Mesendoderm (in vitro differentiated cells): ENCODE results near the gene FEZF1.

Experiments
- DNase-seq: peaks from one replicate; pipeline ENCODE4 v3.0.0; 2013
- H2AK5ac ChIP-seq: 2 replicates; pipeline ENCODE4 v1.6.1; 2013; ENCODE audit warnings: low read length, inconsistent platforms
- H2BK120ac ChIP-seq: 2 replicates; pipeline ENCODE4 v1.6.1; 2013; ENCODE audit warnings: low read depth, mild to moderate bottlenecking, low read length, moderate library complexity, mixed read lengths
- H2BK15ac ChIP-seq: replicated peaks from 2 replicates; pipeline ENCODE4 v1.6.1; 2013; ENCODE audit warnings: low read depth, mild to moderate bottlenecking, moderate library complexity
- H2BK5ac ChIP-seq: 2 replicates; pipeline ENCODE4 v1.6.1; 2013; ENCODE audit warnings: low read length, inconsistent platforms
- H3K18ac ChIP-seq: 2 replicates; pipeline ENCODE4 v1.6.1; 2013; ENCODE audit warnings: mild to moderate bottlenecking, low read length, mixed read lengths
- H3K23ac ChIP-seq: one replicate; pipeline ENCODE4 v1.6.1; 2013; ENCODE audit warnings: low read length
- H3K27ac ChIP-seq: 2 replicates; pipeline ENCODE4 v1.5.1; 2013; ENCODE audit warnings: low read depth, mild to moderate bottlenecking, inconsistent platforms, low read length, moderate library complexity
- H3K27me3 ChIP-seq: 2 replicates; pipeline ENCODE4 v1.6.1; 2013; ENCODE audit warnings: low read length, control low read depth, mild to moderate bottlenecking, inconsistent platforms; ENCODE audit not compliant: insufficient read depth, poor library complexity
- H3K36me3 ChIP-seq: 2 replicates; pipeline ENCODE4 v1.6.1; 2013; ENCODE audit warnings: low read length, inconsistent platforms; ENCODE audit not compliant: control insufficient read depth, insufficient read depth
- H3K4ac ChIP-seq: one replicate; pipeline ENCODE4 v1.6.1; 2013; ENCODE audit warnings: low read depth, mild to moderate bottlenecking, low read length, moderate library complexity
- H3K4me1 ChIP-seq: 2 replicates; pipeline ENCODE4 v1.6.1; 2013; ENCODE audit warnings: low read depth, low read length, inconsistent platforms; ENCODE audit not compliant: control insufficient read depth
- H3K4me2 ChIP-seq: 2 replicates; pipeline ENCODE4 v1.6.1; 2013; ENCODE audit warnings: low read length
- H3K4me3 ChIP-seq: 2 replicates; pipeline ENCODE4 v1.5.1; 2013; ENCODE audit warnings: mild to moderate bottlenecking, low read length
- H3K56ac ChIP-seq: one replicate; pipeline ENCODE4 v1.6.1; 2013; ENCODE audit warnings: low read length
- H3K79me1 ChIP-seq: 2 replicates; pipeline ENCODE4 v1.6.1; 2013; ENCODE audit warnings: low read length, inconsistent platforms
- H3K79me2 ChIP-seq: 2 replicates; pipeline ENCODE4 v1.6.1; 2013; ENCODE audit warnings: mild to moderate bottlenecking, low read length; ENCODE audit not compliant: control insufficient read depth, insufficient read depth
- H3K9ac ChIP-seq: 2 replicates; pipeline ENCODE4 v1.6.1; 2013; ENCODE audit warnings: low read length, inconsistent platforms
- H4K5ac ChIP-seq: one replicate; pipeline ENCODE4 v1.6.1; 2013; ENCODE audit warnings: low read length
- H4K8ac ChIP-seq: one replicate; pipeline ENCODE4 v1.6.1; 2013; ENCODE audit warnings: low read depth, mild to moderate bottlenecking, control low read depth, low read length, moderate library complexity
- WGBS: extraction: QIAGEN DNeasy Blood & Tissue Kit; methylation state at CpG from one replicate; pipeline ENCODE4 v1.1.7; 2013; ENCODE audit warnings: low lambda C conversion rate, missing lambda C conversion rate; ENCODE audit not compliant: insufficient coverage; ENCODE audit errors: extremely low coverage; 5-methylcytosine and 5-hydroxymethylcytosine counted together

The FEZF1 gene

DNA sequence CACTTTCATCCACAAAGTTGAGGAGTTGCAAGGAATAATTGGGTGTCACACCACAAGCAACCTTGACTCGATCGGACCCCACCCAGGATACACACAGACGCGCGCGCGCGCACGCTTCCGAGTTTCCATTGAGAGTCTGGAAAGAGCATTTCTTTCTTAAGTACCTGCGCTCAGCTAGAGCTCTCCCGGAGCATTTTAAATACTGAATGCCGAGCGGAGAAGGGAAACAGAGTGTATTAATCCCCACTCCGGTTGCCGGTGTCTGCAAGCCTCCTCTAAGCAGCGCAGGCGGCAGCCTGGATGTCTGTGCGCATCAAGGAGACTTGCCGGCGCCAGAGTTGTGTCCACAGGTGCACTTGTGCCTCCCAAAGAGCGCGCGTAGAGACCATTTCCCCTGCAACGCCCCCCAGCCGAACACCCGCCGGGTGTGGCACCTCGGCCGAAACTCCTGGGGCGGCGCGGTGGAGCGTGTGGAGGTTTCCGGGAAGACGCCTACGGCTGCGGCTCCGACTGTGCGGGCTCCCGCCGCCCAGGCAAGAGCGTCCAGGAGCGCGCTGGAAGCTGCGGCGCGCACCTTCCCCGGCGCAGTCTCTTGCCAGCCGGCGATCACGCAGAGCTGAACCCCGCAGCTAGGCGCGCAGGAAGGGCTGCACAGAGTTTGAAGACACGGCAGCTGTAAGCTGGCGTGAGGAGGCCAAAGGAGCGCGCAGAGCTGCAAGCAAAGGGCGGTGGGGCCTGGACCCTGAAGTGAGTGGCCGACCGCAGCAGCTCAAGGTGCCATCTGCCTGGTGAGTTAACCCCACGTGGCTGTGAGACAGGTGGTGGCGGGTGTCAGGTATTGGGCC lies 1.1 kb upstream of the FEZF1 start:
- Histone ChIP-seq H2BK15ac (no peak overlapping the region), H3K4me1 (peaks cover 7% of the 10 kb centered on the region), H3K56ac (peak overlapping the region; percentile 77), H4K5ac (no peak overlapping the region), H3K79me1 (no peaks in the 10 kb centered on the region), H2AK5ac (no peak overlapping the region), H3K9ac (peak overlapping the region; percentile 59), H3K79me2 (no peaks in the 10 kb centered on the region), H3K27ac (no peak overlapping the region), H3K4ac (no peak overlapping the region), H3K23ac (no peak overlapping the region), H2BK120ac (no peak overlapping the region), H3K18ac (no peak overlapping the region), H2BK5ac (no peak overlapping the region), H3K4me3 (peak overlapping the region; percentile 32), H3K36me3 (no peaks in the 10 kb centered on the region), H3K27me3 (peaks cover 34% of the 10 kb centered on the region), H4K8ac (no peak overlapping the region), H3K4me2 (peak overlapping the region; percentile 98)
- peak; percentile 70 for DNase-seq
- WGBS, result no CpG with 5 or more reads among the region's 65 CpGs

DNA sequence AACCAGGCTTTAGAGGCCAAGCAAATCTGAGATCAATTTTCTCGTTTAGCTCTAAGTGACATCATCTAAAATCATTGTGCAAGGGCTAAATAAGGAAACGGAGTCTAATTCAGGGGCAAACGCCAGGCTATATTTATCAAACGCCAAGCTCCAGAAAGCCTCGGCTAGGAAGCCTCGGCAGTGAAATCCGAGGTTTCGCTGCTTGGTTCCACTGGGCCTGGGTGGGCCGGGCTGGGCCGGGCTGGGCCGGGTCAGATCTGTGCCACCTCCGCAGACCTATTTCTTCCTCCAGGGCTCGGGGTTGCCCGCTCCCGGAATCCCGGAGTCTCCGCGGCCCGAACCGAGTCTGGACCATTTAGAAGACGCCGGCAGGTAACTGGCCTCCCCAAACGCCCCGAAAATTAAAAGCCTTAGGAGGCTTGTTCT lies 459 bp upstream of the FEZF1 start:
- Histone ChIP-seq H2AK5ac (no peak overlapping the region), H3K4me3 (no peak overlapping the region), H3K4me2 (peak overlapping the region; percentile 98), H3K18ac (no peak overlapping the region), H3K9ac (no peak overlapping the region), H4K5ac (no peak overlapping the region), H3K4me1 (peaks cover 7% of the 10 kb centered on the region), H2BK5ac (no peak overlapping the region), H3K27ac (no peak overlapping the region), H3K27me3 (peaks cover 40% of the 10 kb centered on the region), H3K23ac (no peak overlapping the region), H3K4ac (no peak overlapping the region), H3K79me1 (no peaks in the 10 kb centered on the region), H4K8ac (no peak overlapping the region), H2BK120ac (no peak overlapping the region), H3K79me2 (no peaks in the 10 kb centered on the region), H3K36me3 (no peaks in the 10 kb centered on the region), H3K56ac (no peak overlapping the region), H2BK15ac (no peak overlapping the region)
- WGBS, result no CpG with 5 or more reads among the region's 24 CpGs
- no peak for DNase-seq

- Histone ChIP-seq H3K36me3 (no peaks in the 10 kb centered on the region), H3K79me1 (no peaks in the 10 kb centered on the region), H2BK120ac (no peak overlapping the region), H3K9ac (peak overlapping the region; percentile 30), H3K56ac (peak overlapping the region; percentile 59), H4K5ac (no peak overlapping the region), H3K23ac (peak overlapping the region; percentile 1), H3K27me3 (peaks cover 47% of the 10 kb centered on the region), H3K4ac (no peak overlapping the region), H3K4me1 (peaks cover 2% of the 10 kb centered on the region), H2AK5ac (no peak overlapping the region), H2BK15ac (no peak overlapping the region), H4K8ac (no peak overlapping the region), H2BK5ac (no peak overlapping the region), H3K4me2 (peak overlapping the region; percentile 43), H3K18ac (no peak overlapping the region), H3K79me2 (no peaks in the 10 kb centered on the region), H3K4me3 (peak overlapping the region; percentile 5), H3K27ac (no peak overlapping the region)
- WGBS, result no CpG with 5 or more reads among the region's 48 CpGs
- DNase-seq, result peak; percentile 52
Measured at GRCh38 chr7:122303531-122304318, 825 bp downstream of the FEZF1 start.

- no peak overlapping the region for H3K9ac ChIP-seq
- no peak overlapping the region for H3K4me3 ChIP-seq
- no peak overlapping the region for H3K4ac ChIP-seq
- no peaks in the 10 kb centered on the region for H3K79me1 ChIP-seq
- no peak overlapping the region for H4K8ac ChIP-seq
- no peak overlapping the region for H3K18ac ChIP-seq
- H3K4me2 ChIP-seq, result no peak overlapping the region
- H4K5ac ChIP-seq, result no peak overlapping the region
- no peak overlapping the region for H2BK5ac ChIP-seq
- DNase-seq, result no peak
- H3K56ac ChIP-seq, result no peak overlapping the region
- no peaks in the 10 kb centered on the region for H3K4me1 ChIP-seq
- WGBS, result no CpG with 5 or more reads among the region's 16 CpGs
- no peak overlapping the region for H2BK120ac ChIP-seq
- H3K27ac ChIP-seq, result no peak overlapping the region
- H2BK15ac ChIP-seq, result no peak overlapping the region
- H3K36me3 ChIP-seq, result no peaks in the 10 kb centered on the region
- H2AK5ac ChIP-seq, result no peak overlapping the region
- no peak overlapping the region for H3K23ac ChIP-seq
- H3K79me2 ChIP-seq, result no peaks in the 10 kb centered on the region
- peaks cover 50% of the 10 kb centered on the region for H3K27me3 ChIP-seq
Measured at GRCh38 chr7:122302761-122303530, 1.6 kb downstream of the FEZF1 start.

- Histone ChIP-seq H4K8ac (no peak overlapping the region), H2BK15ac (no peak overlapping the region), H3K4me1 (no peaks in the 10 kb centered on the region), H3K18ac (no peak overlapping the region), H2BK5ac (no peak overlapping the region), H2BK120ac (no peak overlapping the region), H3K9ac (no peak overlapping the region), H3K79me1 (no peaks in the 10 kb centered on the region), H4K5ac (no peak overlapping the region), H3K23ac (no peak overlapping the region), H3K4ac (no peak overlapping the region), H3K56ac (no peak overlapping the region), H3K27me3 (peaks cover 50% of the 10 kb centered on the region), H3K4me3 (no peak overlapping the region), H3K4me2 (no peak overlapping the region), H3K36me3 (no peaks in the 10 kb centered on the region), H3K27ac (no peak overlapping the region), H2AK5ac (no peak overlapping the region), H3K79me2 (no peaks in the 10 kb centered on the region)
- peak; percentile 31 for DNase-seq
- no CpG with 5 or more reads among the region's 35 CpGs for WGBS
Measured at GRCh38 chr7:122301858-122302760, 2.4 kb downstream of the FEZF1 start.
